T-helper 2 cell (primary cell): ENCODE results near the gene ARHGEF25.
"Not testable (repeated sequence)": the region's sequence is repeated elsewhere in the genome, so short reads cannot be mapped to it uniquely, and the experiment has no call there.

Source experiments
- DNase-seq, 5 experiments: peaks; one replicate each; pipeline versions ENCODE4 v3.0.0 to v3.0.0-alpha.2; 2012 to 2022

The ARHGEF25 gene

GRCh38 chr12:57638096-57638495, 26.9 kb downstream of the ARHGEF25 start:
- no peak for DNase-seq

- DNase-seq: no peak
Measured at GRCh38 chr12:57640175-57641042, 29.2 kb downstream of the ARHGEF25 start.

- no peak for DNase-seq
Measured at GRCh38 chr12:57641699-57642442, 30.6 kb downstream of the ARHGEF25 start.

- DNase-seq: peak in 1 of 5 experiments; percentile 45
Measured at GRCh38 chr12:57645990-57646658, 34.9 kb downstream of the ARHGEF25 start.

- DNase-seq: not testable (repeated sequence)
Measured at GRCh38 chr12:57646659-57647049, 35.4 kb downstream of the ARHGEF25 start.

GRCh38 chr12:57654042-57654441, 42.8 kb downstream of the ARHGEF25 start:
- DNase-seq: no peak

GRCh38 chr12:57655541-57656240, 44.5 kb downstream of the ARHGEF25 start:
- no peak for DNase-seq

- DNase-seq: not testable (repeated sequence)
Measured at GRCh38 chr12:57656408-57656807, 45.2 kb downstream of the ARHGEF25 start.

GRCh38 chr12:57657744-57658143, 46.5 kb downstream of the ARHGEF25 start:
- no peak for DNase-seq

GRCh38 chr12:57658890-57659289, 47.7 kb downstream of the ARHGEF25 start:
- DNase-seq: no peak

- no peak for DNase-seq
Measured at GRCh38 chr12:57661376-57661775, 50.1 kb downstream of the ARHGEF25 start.

GRCh38 chr12:57665066-57665820, 54.0 kb downstream of the ARHGEF25 start:
- DNase-seq: not testable (repeated sequence)
